OCI-LY1 (cell line): ENCODE results near the gene CDC6.

Experiments used
- H2AFZ ChIP-seq: fragments of 200-600 bp; sonication (generic), shearing (Covaris generic); 2 replicates; pipeline ENCODE4 v1.6.0; 2014; ENCODE audit warnings: antibody characterized with exemption, mild to moderate bottlenecking, low read length
- H3F3A ChIP-seq: fragments of 200-600 bp; sonication (generic), shearing (Covaris generic); 2 replicates; pipeline ENCODE4 v1.6.0; 2014; ENCODE audit warnings: mild to moderate bottlenecking, antibody characterized with exemption, low read length, moderate library complexity; ENCODE audit not compliant: insufficient read depth
- H3K27ac ChIP-seq: fragments of 200-600 bp; sonication (generic); 2 replicates; pipeline ENCODE4 v1.5.1; 2014; ENCODE audit warnings: low read length, mixed run types, mild to moderate bottlenecking, low read depth; ENCODE audit not compliant: poor library complexity, severe bottlenecking
- H3K27me3 ChIP-seq: fragments of 200-600 bp; sonication (generic); 2 replicates; pipeline ENCODE4 v1.6.0; 2014; ENCODE audit warnings: antibody characterized with exemption, mild to moderate bottlenecking, low read length, moderate library complexity; ENCODE audit not compliant: insufficient read depth
- H3K36me3 ChIP-seq: fragments of 200-600 bp; sonication (generic); 2 replicates; pipeline ENCODE4 v1.6.1; 2014; ENCODE audit warnings: mild to moderate bottlenecking, antibody characterized with exemption, low read length, moderate library complexity, mixed read lengths; ENCODE audit not compliant: insufficient read depth
- H3K4me1 ChIP-seq: fragments of 200-600 bp; sonication (generic); 2 replicates; pipeline ENCODE4 v1.5.1; 2014; ENCODE audit warnings: mild to moderate bottlenecking, low read length, moderate library complexity; ENCODE audit not compliant: insufficient read depth, severe bottlenecking
- H3K4me2 ChIP-seq: fragments of 200-600 bp; sonication (generic), shearing (Covaris generic); 2 replicates; pipeline ENCODE4 v1.6.1; 2014; ENCODE audit warnings: low read length
- H3K4me3 ChIP-seq: fragments of 200-600 bp; sonication (generic); 2 replicates; pipeline ENCODE4 v1.5.1; 2014; ENCODE audit warnings: low read length, low read depth, mild to moderate bottlenecking, mixed read lengths; ENCODE audit not compliant: poor library complexity, severe bottlenecking
- H3K79me2 ChIP-seq: fragments of 200-600 bp; shearing (Covaris generic); 2 replicates; pipeline ENCODE4 v1.6.1; 2016; ENCODE audit warnings: mixed run types, low read length, mixed read lengths; ENCODE audit not compliant: insufficient read depth
- H3K9ac ChIP-seq: fragments of 200-600 bp; sonication (generic), shearing (Covaris generic); 2 replicates; pipeline ENCODE4 v1.6.1; 2014; ENCODE audit warnings: mild to moderate bottlenecking, low read length, mixed read lengths
- H3K9me2 ChIP-seq: fragments of 200-600 bp; sonication (generic), shearing (Covaris generic); 2 replicates; pipeline ENCODE4 v1.6.1; 2014; ENCODE audit warnings: low read depth, mild to moderate bottlenecking, low read length, mixed read lengths
- H3K9me3 ChIP-seq: fragments of 200-600 bp; shearing (Covaris generic); 2 replicates; pipeline ENCODE4 v1.6.1; 2014; ENCODE audit warnings: low read length, mixed read lengths
- H4K20me1 ChIP-seq: fragments of 200-600 bp; sonication (generic), shearing (Covaris generic); 2 replicates; pipeline ENCODE4 v1.6.0; 2016; ENCODE audit warnings: mild to moderate bottlenecking, low read length; ENCODE audit not compliant: insufficient read depth
- CTCF ChIP-seq: fragments of 200-600 bp; sonication (generic), shearing (Covaris generic); IDR thresholded peaks from 2 replicates; pipeline ENCODE4 v1.5.1; 2017; ENCODE audit warnings: mild to moderate bottlenecking, antibody characterized with exemption, low read length, moderate library complexity, mixed read lengths
- EZH2 ChIP-seq: fragments of 200-600 bp; sonication (generic), shearing (Covaris generic); IDR thresholded peaks from 2 replicates; pipeline ENCODE4 v1.8.0; 2017; ENCODE audit warnings: borderline replicate concordance, mixed run types, mild to moderate bottlenecking, antibody characterized with exemption, low read length, moderate library complexity, mixed read lengths

The CDC6 gene, protein sequence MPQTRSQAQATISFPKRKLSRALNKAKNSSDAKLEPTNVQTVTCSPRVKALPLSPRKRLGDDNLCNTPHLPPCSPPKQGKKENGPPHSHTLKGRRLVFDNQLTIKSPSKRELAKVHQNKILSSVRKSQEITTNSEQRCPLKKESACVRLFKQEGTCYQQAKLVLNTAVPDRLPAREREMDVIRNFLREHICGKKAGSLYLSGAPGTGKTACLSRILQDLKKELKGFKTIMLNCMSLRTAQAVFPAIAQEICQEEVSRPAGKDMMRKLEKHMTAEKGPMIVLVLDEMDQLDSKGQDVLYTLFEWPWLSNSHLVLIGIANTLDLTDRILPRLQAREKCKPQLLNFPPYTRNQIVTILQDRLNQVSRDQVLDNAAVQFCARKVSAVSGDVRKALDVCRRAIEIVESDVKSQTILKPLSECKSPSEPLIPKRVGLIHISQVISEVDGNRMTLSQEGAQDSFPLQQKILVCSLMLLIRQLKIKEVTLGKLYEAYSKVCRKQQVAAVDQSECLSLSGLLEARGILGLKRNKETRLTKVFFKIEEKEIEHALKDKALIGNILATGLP

DNA sequence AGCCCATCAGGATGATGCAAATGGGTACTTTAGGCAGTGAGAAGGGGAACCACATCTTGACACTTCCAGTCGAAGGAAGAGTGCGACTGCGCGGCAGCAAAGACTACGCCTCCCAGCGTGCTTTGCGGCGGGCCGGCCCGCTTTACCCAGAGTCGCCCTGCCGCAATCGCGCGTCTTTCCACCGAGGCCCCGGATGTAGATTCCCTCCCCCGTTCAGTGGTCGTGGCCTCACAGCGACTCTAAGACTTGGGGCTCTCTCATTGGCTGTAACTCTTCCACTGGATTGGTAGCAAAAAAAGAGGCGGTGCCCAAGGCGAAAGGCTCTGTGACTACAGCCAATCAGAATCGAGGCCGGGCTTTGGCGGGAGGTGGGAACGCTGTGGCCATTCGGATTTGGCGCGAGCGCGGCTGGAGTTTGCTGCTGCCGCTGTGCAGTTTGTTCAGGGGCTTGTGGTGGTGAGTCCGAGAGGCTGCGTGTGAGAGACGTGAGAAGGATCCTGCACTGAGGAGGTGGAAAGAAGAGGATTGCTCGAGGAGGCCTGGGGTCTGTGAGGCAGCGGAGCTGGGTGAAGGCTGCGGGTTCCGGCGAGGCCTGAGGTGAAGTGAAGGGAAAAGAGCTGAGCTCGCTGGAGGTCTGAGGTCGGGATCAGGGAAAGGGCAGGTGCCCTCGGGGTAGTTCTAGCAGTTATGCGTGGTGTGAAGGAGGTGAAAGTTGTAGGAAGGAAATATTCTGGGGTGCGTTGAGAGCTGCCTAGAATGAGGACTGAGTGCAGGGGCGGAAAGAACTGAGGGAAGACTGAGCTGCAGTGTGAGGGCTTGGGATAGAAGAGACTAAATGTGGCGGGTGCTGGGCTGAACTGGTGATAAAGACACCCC, at the start of gene CDC6:
Gene CDC6, plus strand, starts transcription at position 386 of the 876 bp plus-strand sequence. CDS start 1,542 bp downstream, outside the sequence.
- Histone ChIP-seq H2AFZ (no peak within 1 kb of the TSS), H3K9ac (peak within 1 kb of the TSS; percentile 97), H3F3A (no peaks in the 10 kb centered on the region)

DNA sequence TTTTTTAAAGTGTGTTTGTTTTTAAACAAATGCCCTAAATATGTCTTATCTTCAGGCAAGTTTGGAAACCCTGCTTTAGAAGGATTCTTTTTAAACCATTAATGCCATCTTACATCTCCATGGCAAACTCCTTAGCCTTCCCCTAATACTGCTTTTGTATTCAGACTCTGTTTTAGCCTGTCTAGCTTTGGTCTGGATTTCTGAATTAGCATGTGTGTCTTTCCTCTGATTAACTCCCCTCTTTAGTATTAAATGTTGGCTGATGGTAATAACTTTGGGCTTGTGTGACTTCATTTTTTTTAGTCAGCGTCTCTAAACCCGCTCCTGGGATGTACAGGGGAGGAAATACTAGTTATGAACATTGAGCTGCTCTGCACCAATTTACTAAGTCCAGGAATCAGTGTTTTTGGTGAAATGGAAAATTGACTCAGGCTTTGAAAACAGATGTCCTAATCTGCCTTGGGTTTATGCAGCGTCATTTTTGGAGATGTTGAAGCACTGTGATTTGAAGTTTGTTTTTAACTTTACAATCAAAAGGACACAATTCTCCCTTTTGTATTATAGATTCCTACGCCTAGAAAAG, 46.3 kb upstream of the CDC6 start:
- no peak overlapping the region for H2AFZ ChIP-seq
- H3K9me2 ChIP-seq = no peaks in the 10 kb centered on the region
- peaks cover 16% of the 10 kb centered on the region for H3K4me1 ChIP-seq
- H3K4me3 ChIP-seq = no peak overlapping the region
- H3K36me3 ChIP-seq = peaks cover 4% of the 10 kb centered on the region; the same call in 1 of the 2 replicates
- H3K9ac ChIP-seq = no peak overlapping the region
- H3K9me3 ChIP-seq = no peaks in the 10 kb centered on the region
- H3K27ac ChIP-seq = no peak overlapping the region
- no peak overlapping the region for H3K4me2 ChIP-seq
- H3F3A ChIP-seq = no peaks in the 10 kb centered on the region
- no peak for TF ChIP-seq EZH2
- no peak for TF ChIP-seq CTCF
- H3K79me2 ChIP-seq = 0 out of 2 replicates have a peak, but pooled peaks cover 3% of the 10 kb centered on the region
- no peaks in the 10 kb centered on the region for H3K27me3 ChIP-seq
- no peaks in the 10 kb centered on the region for H4K20me1 ChIP-seq

More for the DNA sequence above, at the start of gene CDC6:
- Histone ChIP-seq H3K27ac (peak within 1 kb of the TSS; percentile 81), H4K20me1 (no peaks in the 10 kb centered on the region), H3K9me3 (no peaks in the 10 kb centered on the region), H3K36me3 (peaks cover 36% of the 10 kb centered on the region), H3K4me2 (peak within 1 kb of the TSS; percentile 77), H3K27me3 (no peaks in the 10 kb centered on the region), H3K4me1 (peaks cover 27% of the 10 kb centered on the region), H3K79me2 (peaks cover 16% of the 10 kb centered on the region; the same call in 1 of the 2 replicates), H3K4me3 (peak within 1 kb of the TSS; percentile 96), H3K9me2 (no peaks in the 10 kb centered on the region)
- TF ChIP-seq EZH2 (no peak), CTCF (no peak)

GRCh38 chr17:40242774-40243173, 44.9 kb upstream of the CDC6 start:
- Histone ChIP-seq H3K27ac (no peak overlapping the region), H3K9me2 (no peaks in the 10 kb centered on the region), H3K27me3 (no peaks in the 10 kb centered on the region), H3K36me3 (peaks cover 4% of the 10 kb centered on the region; the same call in 1 of the 2 replicates), H2AFZ (no peak overlapping the region), H3K79me2 (0 out of 2 replicates have a peak, but pooled peaks cover 3% of the 10 kb centered on the region), H3K9me3 (no peaks in the 10 kb centered on the region), H3K4me1 (peaks cover 16% of the 10 kb centered on the region), H3F3A (no peaks in the 10 kb centered on the region), H3K9ac (no peak overlapping the region), H3K4me3 (no peak overlapping the region), H3K4me2 (no peak overlapping the region), H4K20me1 (no peaks in the 10 kb centered on the region)
- TF ChIP-seq EZH2 = no peak
- no peak for TF ChIP-seq CTCF
